Inferior parietal cortex (tissue), 1 donor: ENCODE measurements around the gene S100A12.
"Not testable (repeated sequence)": the region's sequence is repeated elsewhere in the genome, so short reads cannot be mapped to it uniquely, and the experiment has no call there.

ENCODE experiments used
- DNase-seq: peaks from one replicate; pipeline ENCODE4 v3.0.0-alpha.2; 2016; ENCODE audit errors: extremely low spot score

Gene S100A12

GRCh38 chr1:153375511-153375910 is at the start of gene S100A12:
TSS of gene S100A12 (minus strand) at chr1:153375621. CDS start at chr1:153374592, 1,029 bp downstream.
- DNase-seq, result no peak

GRCh38 chr1:153422450-153423068 is 47.1 kb upstream of the S100A12 start:
- peak; percentile 49 for DNase-seq

DNA sequence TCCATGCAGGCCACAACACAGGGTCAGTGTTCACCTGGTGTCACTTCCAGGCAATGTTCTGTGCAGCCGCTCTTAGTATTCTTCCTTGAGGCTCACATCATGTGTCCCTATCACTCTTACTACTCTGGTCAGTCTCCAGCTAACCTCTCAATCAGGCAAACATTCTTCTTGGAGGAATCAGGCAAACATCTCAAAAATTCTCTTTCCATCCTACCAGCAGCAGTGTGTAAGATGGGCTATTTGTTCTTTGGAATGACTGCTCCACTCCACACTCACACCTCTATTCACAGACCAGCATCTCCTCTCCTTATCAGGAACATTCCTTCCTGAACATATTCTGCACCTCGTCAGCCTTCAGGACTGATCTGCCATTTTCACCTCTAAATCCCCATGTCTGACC is 44.9 kb upstream of the S100A12 start:
- no peak for DNase-seq

DNA sequence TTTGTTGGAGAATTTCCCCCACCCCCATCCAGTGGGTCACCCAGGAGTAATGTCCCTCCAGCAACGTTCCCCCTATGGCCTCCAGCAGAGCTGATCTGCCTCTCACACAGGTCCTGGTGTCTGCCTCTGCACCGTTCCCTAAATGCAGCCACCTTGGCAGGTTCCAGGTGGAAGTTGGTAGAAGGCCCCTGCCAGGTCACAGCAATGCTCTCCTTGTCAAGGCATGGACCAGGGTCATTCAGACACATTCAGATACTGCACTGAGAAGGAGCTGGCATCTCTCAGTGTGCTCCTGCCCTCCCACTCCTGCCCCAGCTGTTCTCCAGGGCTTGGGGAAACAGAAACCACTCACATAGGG is 44.0 kb upstream of the S100A12 start:
- DNase-seq, result not testable (repeated sequence)

DNA sequence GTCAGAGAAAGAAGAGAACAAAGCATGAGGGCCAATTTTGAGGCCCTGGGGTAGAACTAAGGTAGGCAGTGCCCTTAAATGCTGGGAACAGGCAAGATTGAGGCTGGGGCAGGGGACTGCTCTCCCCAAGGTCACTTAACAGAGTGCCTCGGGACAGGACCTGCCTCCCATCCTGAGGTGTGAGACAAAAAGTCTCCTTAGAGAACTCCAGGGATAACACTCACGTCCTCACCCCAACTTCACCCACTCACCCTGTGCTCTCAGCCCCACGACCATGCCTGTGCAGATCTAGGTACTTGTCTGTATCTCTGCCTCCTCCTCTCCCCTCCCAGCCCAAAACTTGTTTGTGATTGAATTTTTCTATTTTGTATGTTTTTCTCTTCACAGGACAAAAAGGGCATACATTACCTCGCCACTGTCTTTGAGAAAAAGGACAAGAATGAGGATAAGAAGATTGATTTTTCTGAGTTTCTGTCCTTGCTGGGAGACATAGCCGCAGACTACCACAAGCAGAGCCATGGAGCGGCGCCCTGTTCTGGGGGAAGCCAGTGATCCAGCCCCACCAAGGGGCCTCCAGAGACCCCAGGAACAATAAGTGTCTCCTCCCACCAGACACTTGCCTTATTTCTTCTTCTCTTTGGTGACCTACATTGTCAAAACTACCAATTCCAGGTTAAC is 43.5 kb upstream of the S100A12 start:
- DNase-seq, result not testable (repeated sequence)

DNA sequence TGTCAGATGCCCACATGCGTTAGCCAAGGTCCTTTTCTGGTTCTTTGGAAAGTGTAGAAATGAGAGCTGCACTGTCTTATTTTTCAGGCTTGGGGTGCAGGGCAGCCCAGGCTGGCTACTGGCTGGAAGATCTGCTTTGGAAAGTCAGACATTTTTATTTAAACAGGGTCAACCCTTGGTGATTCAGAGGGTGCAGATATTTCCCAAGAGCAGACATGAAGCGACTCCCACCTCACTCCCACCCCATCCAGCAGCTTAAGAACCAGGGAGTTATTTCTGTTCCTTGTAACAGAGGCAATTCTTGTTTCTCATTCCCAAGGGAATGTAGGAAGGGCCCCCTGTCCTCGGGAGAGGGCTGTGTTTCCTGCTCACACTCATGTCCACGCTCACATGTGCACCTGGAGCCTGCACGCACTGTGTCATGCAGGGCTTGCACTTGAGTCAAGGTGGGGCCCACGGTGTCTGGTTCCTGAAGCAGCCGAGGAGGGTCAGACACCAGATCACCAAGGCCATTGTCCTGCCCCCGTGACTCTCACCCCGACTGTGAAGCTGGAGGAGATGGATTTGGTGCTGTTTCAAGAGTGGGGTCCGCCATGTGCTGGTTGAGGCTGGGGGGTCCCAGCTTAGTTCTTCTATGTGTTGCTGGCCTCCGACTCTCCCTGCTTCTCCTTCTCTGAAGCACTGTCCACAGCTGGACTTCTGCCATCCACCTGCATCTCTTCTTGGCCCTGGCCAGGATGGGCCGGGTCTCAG is 41.9 kb upstream of the S100A12 start:
- no peak for DNase-seq

- no peak for DNase-seq
These were observed 40.6 kb upstream of the S100A12 start, which contains the start of gene S100A7A for GRCh38 chr1:153415850-153416570. TSS of gene S100A7A (plus strand) at chr1:153416520. CDS start at chr1:153418083, 1,563 bp downstream.

DNA sequence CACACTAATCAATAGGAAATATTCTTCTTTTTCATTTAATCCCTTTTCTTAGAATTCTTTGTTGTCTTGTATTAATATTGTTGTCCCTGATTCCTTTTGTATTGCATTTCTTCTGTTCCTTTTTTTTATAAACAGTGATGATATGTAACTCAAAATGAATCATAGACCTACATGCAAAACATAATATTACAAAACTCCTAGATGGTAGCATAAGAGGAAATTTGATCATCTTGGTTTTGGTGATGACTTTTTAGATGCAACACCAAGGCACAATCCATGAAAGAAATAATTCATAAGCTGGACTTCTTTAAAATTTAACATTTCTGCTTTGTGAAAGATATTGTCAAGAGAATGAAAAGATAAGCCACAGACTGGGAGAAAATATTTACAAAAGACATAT is 38.5 kb upstream of the S100A12 start:
- not testable (repeated sequence) for DNase-seq

- not testable (repeated sequence) for DNase-seq
These were observed 31.9 kb upstream of the S100A12 start for GRCh38 chr1:153407274-153407673.

GRCh38 chr1:153405825-153406599 is 30.6 kb upstream of the S100A12 start:
- not testable (repeated sequence) for DNase-seq

DNA sequence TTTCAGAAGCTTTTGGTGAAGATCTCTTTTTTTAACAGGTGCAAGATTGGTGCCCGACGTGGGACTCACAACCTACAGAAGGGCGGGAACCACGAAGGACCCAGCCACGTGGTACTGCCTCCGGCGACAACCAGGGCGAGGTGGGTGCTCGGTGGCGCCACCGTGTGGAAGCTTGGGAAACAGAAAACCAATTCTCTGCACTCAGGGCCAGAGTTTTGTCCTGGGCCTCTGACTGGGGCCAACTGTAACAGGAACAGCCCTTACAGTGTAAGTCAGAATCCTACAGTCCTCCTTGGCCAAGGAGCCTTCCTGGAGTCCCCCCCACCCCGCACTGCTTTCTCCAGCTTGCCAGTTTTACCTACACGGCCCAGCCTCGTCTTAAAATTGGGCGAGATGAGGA is 29.3 kb upstream of the S100A12 start:
- DNase-seq, result no peak

- DNase-seq, result no peak
These were observed 28.7 kb upstream of the S100A12 start for GRCh38 chr1:153404086-153404635.

- no peak for DNase-seq
These were observed 28.1 kb upstream of the S100A12 start for GRCh38 chr1:153403421-153404085.

GRCh38 chr1:153402226-153402625 is 26.8 kb upstream of the S100A12 start:
- no peak for DNase-seq

DNA sequence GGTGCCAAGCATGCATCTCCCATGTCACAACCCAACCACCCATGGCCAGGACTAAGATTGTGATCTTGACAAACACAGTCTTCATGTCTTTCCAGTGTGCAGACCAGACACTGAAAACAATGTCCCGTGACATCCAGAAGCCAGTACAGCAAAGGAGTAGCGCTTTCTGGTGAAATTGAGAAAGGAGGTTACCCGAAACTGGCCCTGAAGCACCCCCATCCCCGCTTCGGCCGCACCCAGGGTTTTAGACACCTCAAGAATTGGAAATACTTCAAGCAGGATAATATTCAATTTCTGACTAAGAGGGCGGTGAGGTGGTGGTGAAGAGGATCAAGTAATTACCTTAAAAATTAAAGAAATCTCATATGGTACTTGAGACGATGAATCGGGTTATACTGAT is 26.0 kb upstream of the S100A12 start:
- DNase-seq, result no peak

GRCh38 chr1:153400244-153400643 is 24.8 kb upstream of the S100A12 start:
- DNase-seq, result no peak

- no peak for DNase-seq
These were observed 24.1 kb upstream of the S100A12 start for GRCh38 chr1:153399401-153400055.

- DNase-seq, result no peak
These were observed 22.7 kb upstream of the S100A12 start for GRCh38 chr1:153397924-153398651.
